Tibial nerve (tissue), 4 donors: ENCODE measurements around the gene NLRP12. TPM values are rescaled to one million over a fixed set of nuclear protein-coding genes. Genes with fewer than 3 reads are reported as not detected.
A peak's percentile ranks its signal among the peaks of the same experiment; 100 is the strongest.

Experiments
- DNase-seq, 2 donors: peaks; one replicate each; pipeline ENCODE4 v3.0.0-alpha.2; 2019; ENCODE audit warnings: low spot score in 2 of 2
- H3K27ac ChIP-seq, 4 donors: fragments of 200-600 bp; sonication (generic) in 3 of 4; one replicate each; pipeline ENCODE4 v1.5.1; 2017 to 2019; ENCODE audit warnings: mild to moderate bottlenecking in 1 of 4
- H3K27me3 ChIP-seq, 2 donors: fragments of 200-600 bp; sonication (generic) in 1 of 2; one replicate each; pipeline versions ENCODE4 v1.5.1 to v1.6.0; 2017 to 2019
- H3K36me3 ChIP-seq, 3 donors: fragments of 200-600 bp; sonication (generic); one replicate each; pipeline ENCODE4 v1.5.1; 2018 to 2019
- H3K4me1 ChIP-seq, 4 donors: fragments of 200-600 bp; sonication (generic) in 3 of 4; one replicate each; pipeline ENCODE4 v1.5.1; 2017 to 2019
- H3K4me3 ChIP-seq, 4 donors: fragments of 200-600 bp; sonication (generic) in 3 of 4; one replicate each; pipeline ENCODE4 v1.5.1; 2017 to 2019; ENCODE audit warnings: mild to moderate bottlenecking in 1 of 4, moderate library complexity in 1 of 4
- H3K9me3 ChIP-seq, 4 donors: fragments of 200-600 bp; sonication (generic) in 3 of 4; one replicate each; pipeline ENCODE4 v1.5.1; 2017 to 2019
- CTCF ChIP-seq, 5 experiments: fragments of 200-600 bp in 3 of 5; fragments of 450-650 bp in 2 of 5; sonication (generic) in 3 of 5; IDR thresholded peaks; one replicate each; pipeline ENCODE4 v1.5.1; 2016 to 2019; ENCODE audit warnings: antibody characterized with exemption in 5 of 5, mild to moderate bottlenecking in 3 of 5, moderate library complexity in 2 of 5
- EP300 ChIP-seq, 2 donors: sonication (generic); formaldehyde crosslinking; IDR thresholded peaks; one replicate each; pipeline ENCODE4 v1.6.1; 2017; ENCODE audit warnings: antibody characterized with exemption in 2 of 2, mild to moderate bottlenecking in 1 of 2
- POLR2A ChIP-seq, 2 donors: fragments of 450-650 bp; IDR thresholded peaks; one replicate each; pipeline ENCODE4 v1.6.1; 2017; ENCODE audit warnings: antibody characterized with exemption in 2 of 2, mild to moderate bottlenecking in 2 of 2, moderate library complexity in 2 of 2
- WGBS, 2 donors: methylation state at CpG; one replicate each; pipeline ENCODE4 v1.1.5; 2018; 5-methylcytosine and 5-hydroxymethylcytosine counted together
- total RNA-seq, 4 donors: library from RNA; depleted of rRNA; stranded (reverse); fragments of >200 nt; gene quantifications; one replicate each; pipeline ENCODE4 v1.1.0, GENCODE V29; 2016

Gene NLRP12
- total RNA-seq, 4 donors from 2014 or later, result 0.42 to 2.9 (median 1.2) TPM

GRCh38 chr19:53865918-53866864 lies 42.1 kb upstream of the NLRP12 start:
- H3K36me3 ChIP-seq, result no peaks in the 10 kb centered on the region
- peak in 1 of 2 donors; percentile 61 for DNase-seq
- peak overlapping the region; percentile 70 to 83 (median 75) for H3K4me3 ChIP-seq
- 3 to 4% methylated on average over 28 to 34 of the region's 50 CpGs for WGBS, 2 donors
- peaks cover 0 to 48% (median 21%) of the 10 kb centered on the region in 4 donors for H3K4me1 ChIP-seq
- no peak for TF ChIP-seq POLR2A (IDR thresholded peaks at IDR 0.05)
- peak in 1 of 5 experiments; percentile 20 for TF ChIP-seq CTCF (IDR thresholded peaks at IDR 0.05)
- no peaks in the 10 kb centered on the region for H3K9me3 ChIP-seq
- no peaks in the 10 kb centered on the region for H3K27me3 ChIP-seq
- H3K27ac ChIP-seq, result peak overlapping the region; percentile 83 to 97 (median 96)

- Histone ChIP-seq H3K27ac (peak overlapping the region in 3 of 4 donors; percentile 95 to 97 (median 96)), H3K9me3 (no peaks in the 10 kb centered on the region), H3K36me3 (no peaks in the 10 kb centered on the region), H3K27me3 (no peaks in the 10 kb centered on the region), H3K4me3 (peak overlapping the region in 1 of 4 donors; percentile 83), H3K4me1 (peaks cover 0 to 42% (median 19%) of the 10 kb centered on the region in 4 donors)
- WGBS, 2 donors, result 61 to 66% methylated on average over 7 to 9 of the region's 9 CpGs
- DNase-seq, result no peak
- TF ChIP-seq CTCF (IDR thresholded peaks at IDR 0.05), result no peak
- TF ChIP-seq EP300 (IDR thresholded peaks at IDR 0.05), result no peak
- TF ChIP-seq POLR2A (IDR thresholded peaks at IDR 0.05), result no peak
These were observed 41.4 kb upstream of the NLRP12 start for GRCh38 chr19:53865523-53865917.

GRCh38 chr19:53864308-53864836 lies 40.3 kb upstream of the NLRP12 start:
- no peak for DNase-seq
- Histone ChIP-seq H3K4me3 (no peak overlapping the region), H3K27me3 (peaks cover 0 to 6% of the 10 kb centered on the region in 2 donors), H3K4me1 (peaks cover 0 to 32% (median 19%) of the 10 kb centered on the region in 4 donors), H3K27ac (no peak overlapping the region), H3K36me3 (no peaks in the 10 kb centered on the region), H3K9me3 (no peaks in the 10 kb centered on the region)
- WGBS, 2 donors, result 36 to 47% methylated on average over 6 of the region's 6 CpGs
- TF ChIP-seq EP300 (IDR thresholded peaks at IDR 0.05) (no peak), CTCF (IDR thresholded peaks at IDR 0.05) (no peak), POLR2A (IDR thresholded peaks at IDR 0.05) (no peak)

GRCh38 chr19:53853707-53854106 lies 29.6 kb upstream of the NLRP12 start:
- H3K4me1 ChIP-seq, result peaks cover 0 to 7% (median 0%) of the 10 kb centered on the region in 4 donors

More at GRCh38 chr19:53853707-53854106, 29.6 kb upstream of the NLRP12 start:
- H3K27me3 ChIP-seq, result peaks cover 0 to 9% of the 10 kb centered on the region in 2 donors
- DNase-seq, result no peak
- WGBS, 2 donors, result 84 to 91% methylated on average over 2 of the region's 2 CpGs
- H3K27ac ChIP-seq, result no peak overlapping the region
- TF ChIP-seq POLR2A (IDR thresholded peaks at IDR 0.05), result no peak
- TF ChIP-seq CTCF (IDR thresholded peaks at IDR 0.05), result no peak
- H3K4me3 ChIP-seq, result no peak overlapping the region
- no peaks in the 10 kb centered on the region for H3K36me3 ChIP-seq
- H3K9me3 ChIP-seq, result no peaks in the 10 kb centered on the region
